Measurements from ENCODE around the gene TMCO1. TPM values are rescaled to one million over a fixed set of nuclear protein-coding genes. Genes with fewer than 3 reads are reported as not detected.

Gene TMCO1
- total RNA-seq (2022; extraction: Qiagen RNA extraction; ENCODE audit: low read depth): 152 to 174 TPM (median 165 TPM) in 5 replicates

GRCh38 chr1:165768513-165769394 is at the start of gene TMCO1:
TMCO1 (minus strand) TSS chr1:165768868; CDS start chr1:165768751, 117 bp downstream.

GRCh38 chr1:165697881-165698760 is 70.5 kb downstream of the TMCO1 start, which contains the start of gene ALDH9A1:
ALDH9A1 (minus strand) TSS chr1:165698562; CDS start chr1:165698558, 4 bp downstream.

Other genes starting within 250 kb of the TMCO1 start
- gene LRRC52, start 224.9 kb downstream of the TMCO1 start, total RNA-seq (2022; extraction: Qiagen RNA extraction; ENCODE audit: low read depth): not detected in 5 replicates
- 210 to 259 TPM (median 217 TPM) in 5 replicates for gene MGST3, start 137.6 kb downstream of the TMCO1 start, total RNA-seq (2022; extraction: Qiagen RNA extraction; ENCODE audit: low read depth)
- 38.4 to 42.4 TPM (median 41.4 TPM) in 5 replicates for gene ALDH9A1, start 70.3 kb downstream of the TMCO1 start, total RNA-seq (2022; extraction: Qiagen RNA extraction; ENCODE audit: low read depth)
- 122 to 131 TPM (median 125 TPM) in 5 replicates for gene UCK2, start 58.7 kb upstream of the TMCO1 start, total RNA-seq (2022; extraction: Qiagen RNA extraction; ENCODE audit: low read depth)